Body of pancreas (tissue), 4 donors: ENCODE results near the gene ENTPD2. TPM values are rescaled to one million over a fixed set of nuclear protein-coding genes. Genes with fewer than 3 reads are reported as not detected.

Experiments
- ATAC-seq: fragments of 150-250 bp; one replicate; pipeline ENCODE4 v1.9.1; 2016
- DNase-seq, 4 donors: peaks; one replicate each; pipeline ENCODE4 v3.0.0-alpha.2; 2019
- H3K27ac ChIP-seq, 4 donors: fragments of 200-600 bp; sonication (generic); 1 replicate in 3 of 4; 2 replicates in 1 of 4; pipeline versions ENCODE4 v1.5.1 to v1.6.1; 2016 to 2019; ENCODE audit warnings: mild to moderate bottlenecking in 1 of 4, mixed read lengths in 1 of 4, moderate library complexity in 1 of 4
- H3K27me3 ChIP-seq, 2 donors: fragments of 200-600 bp; sonication (generic); one replicate each; pipeline ENCODE4 v1.6.0; 2016; ENCODE audit warnings: mild to moderate bottlenecking in 1 of 2
- H3K36me3 ChIP-seq, 2 donors: fragments of 200-600 bp; sonication (generic); replicated peaks in 1 of 2; 2 replicates each; pipeline ENCODE4 v1.5.1; 2016; ENCODE audit warnings: low read depth in 2 of 2; ENCODE audit not compliant: insufficient read depth in 1 of 2
- H3K4me1 ChIP-seq: fragments of 200-600 bp; sonication (generic); one replicate; pipeline ENCODE4 v1.6.0; 2016
- H3K4me3 ChIP-seq, 2 donors: fragments of 200-600 bp; sonication (generic); 1 replicate in 1 of 2; 2 replicates in 1 of 2; pipeline ENCODE4 v1.5.1; 2016 to 2019
- H3K9me3 ChIP-seq, 3 donors: fragments of 200-600 bp; sonication (generic); 1 replicate in 2 of 3; 2 replicates in 1 of 3; pipeline ENCODE4 v1.5.1; 2016
- CTCF ChIP-seq, 7 experiments: fragments of 450-650 bp in 4 of 7; fragments of 200-600 bp in 3 of 7; sonication (generic) in 3 of 7; IDR thresholded peaks; one replicate each; pipeline ENCODE4 v1.5.1; 2016 to 2019; ENCODE audit warnings: antibody characterized with exemption in 7 of 7
- POLR2A ChIP-seq, 3 donors: fragments of 450-650 bp; IDR thresholded peaks; one replicate each; pipeline ENCODE4 v1.6.1; 2016; ENCODE audit warnings: antibody characterized with exemption in 3 of 3, mild to moderate bottlenecking in 2 of 3
- WGBS, 2 donors: methylation state at CpG; one replicate each; pipeline ENCODE4 v1.1.5; 2017; 5-methylcytosine and 5-hydroxymethylcytosine counted together
- intact Hi-C: fragments of 100-400 bp; cut with DNase I; formaldehyde crosslinking; loops from one replicate; pipeline ENCODE4 v1.15.1; 2023
- total RNA-seq, 2 donors: library from RNA; depleted of rRNA; stranded (reverse); fragments of >200 nt; gene quantifications; one replicate each; pipeline ENCODE4 v1.1.0, GENCODE V29; 2016

Gene ENTPD2
- total RNA-seq, 2 donors from 2014 or later = 1.3 to 1.6 TPM

GRCh38 chr9:137037035-137037434 lies 16.8 kb downstream of the ENTPD2 start:
- H3K4me3 ChIP-seq = no peak overlapping the region
- no peak for DNase-seq
- 58 to 60% methylated on average over 1 to 12 of the region's 13 CpGs for WGBS, 2 donors
- intact Hi-C loops = loop anchor here (5.0 kb wide), 1 partner anchor 250 kb away; no protein-coding TSS in a partner anchor
- TF ChIP-seq CTCF (IDR thresholded peaks at IDR 0.05) = no peak
- TF ChIP-seq POLR2A (IDR thresholded peaks at IDR 0.05) = no peak
- H3K4me1 ChIP-seq = peaks cover 13% of the 10 kb centered on the region
- no peak for ATAC-seq
- no peaks in the 10 kb centered on the region for H3K9me3 ChIP-seq
- H3K27ac ChIP-seq = no peak overlapping the region
- no peaks in the 10 kb centered on the region for H3K36me3 ChIP-seq
- H3K27me3 ChIP-seq = no peaks in the 10 kb centered on the region

- intact Hi-C loops = loop anchor here (5.0 kb wide), 1 partner anchor 249 kb away; no protein-coding TSS in a partner anchor
- TF ChIP-seq POLR2A (IDR thresholded peaks at IDR 0.05) = no peak
- TF ChIP-seq CTCF (IDR thresholded peaks at IDR 0.05) = no peak
- Histone ChIP-seq H3K27ac (no peak overlapping the region), H3K9me3 (no peaks in the 10 kb centered on the region), H3K4me1 (peaks cover 13% of the 10 kb centered on the region), H3K4me3 (no peak overlapping the region), H3K27me3 (no peaks in the 10 kb centered on the region), H3K36me3 (no peaks in the 10 kb centered on the region)
- no peak for ATAC-seq
- WGBS, 2 donors = 17 to 76% methylated on average over 2 to 8 of the region's 8 CpGs
- no peak for DNase-seq
These were observed 17.9 kb downstream of the ENTPD2 start for GRCh38 chr9:137035937-137036336.

GRCh38 chr9:137035507-137035834 lies 18.4 kb downstream of the ENTPD2 start:
- no peak overlapping the region for H3K27ac ChIP-seq
- no peaks in the 10 kb centered on the region for H3K36me3 ChIP-seq
- 30% methylated on average over 9 of the region's 9 CpGs; no CpG with 5 or more reads in 1 of the 2 donors for WGBS, 2 donors
- intact Hi-C loops = loop anchor here (5.0 kb wide), 1 partner anchor 248 kb away; no protein-coding TSS in a partner anchor
- TF ChIP-seq CTCF (IDR thresholded peaks at IDR 0.05) (no peak), POLR2A (IDR thresholded peaks at IDR 0.05) (no peak)
- ATAC-seq = no peak
- no peak for DNase-seq
- no peaks in the 10 kb centered on the region for H3K9me3 ChIP-seq
- no peaks in the 10 kb centered on the region for H3K27me3 ChIP-seq
- H3K4me1 ChIP-seq = peaks cover 13% of the 10 kb centered on the region
- H3K4me3 ChIP-seq = no peak overlapping the region

GRCh38 chr9:137034709-137035506 lies 19.0 kb downstream of the ENTPD2 start:
- Histone ChIP-seq H3K27ac (no peak overlapping the region), H3K9me3 (no peaks in the 10 kb centered on the region), H3K4me3 (no peak overlapping the region), H3K27me3 (no peaks in the 10 kb centered on the region), H3K36me3 (no peaks in the 10 kb centered on the region), H3K4me1 (peaks cover 13% of the 10 kb centered on the region)
- ATAC-seq = peak; percentile 88
- intact Hi-C loops = loop anchor here (5.0 kb wide), 1 partner anchor 248 kb away; no protein-coding TSS in a partner anchor
- DNase-seq = peak; percentile 79 to 85 (median 80)
- TF ChIP-seq POLR2A (IDR thresholded peaks at IDR 0.05) (no peak), CTCF (IDR thresholded peaks at IDR 0.05) (peak; percentile 84 to 92 (median 90))
- WGBS, 2 donors = 10 to 13% methylated on average over 13 to 23 of the region's 24 CpGs
